NCI-H1048 (cell line): ENCODE results near the gene C1QTNF1.

ENCODE experiments used
- DNase-seq: peaks from one replicate; lab custom pipeline; 2025; lab: John Stamatoyannopoulos, UW

Gene C1QTNF1, protein sequence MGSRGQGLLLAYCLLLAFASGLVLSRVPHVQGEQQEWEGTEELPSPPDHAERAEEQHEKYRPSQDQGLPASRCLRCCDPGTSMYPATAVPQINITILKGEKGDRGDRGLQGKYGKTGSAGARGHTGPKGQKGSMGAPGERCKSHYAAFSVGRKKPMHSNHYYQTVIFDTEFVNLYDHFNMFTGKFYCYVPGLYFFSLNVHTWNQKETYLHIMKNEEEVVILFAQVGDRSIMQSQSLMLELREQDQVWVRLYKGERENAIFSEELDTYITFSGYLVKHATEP

GRCh38 chr17:79023886-79024771 is at the start of gene C1QTNF1:
Gene C1QTNF1 (plus strand): TSS chr17:79024169. CDS start chr17:79043969, 19,800 bp downstream.
- DNase-seq = no peak

- no peak for DNase-seq
Observed at GRCh38 chr17:78974635-78975591, 49.1 kb upstream of the C1QTNF1 start.

GRCh38 chr17:78976907-78977680 is 46.9 kb upstream of the C1QTNF1 start:
- DNase-seq = no peak

DNA sequence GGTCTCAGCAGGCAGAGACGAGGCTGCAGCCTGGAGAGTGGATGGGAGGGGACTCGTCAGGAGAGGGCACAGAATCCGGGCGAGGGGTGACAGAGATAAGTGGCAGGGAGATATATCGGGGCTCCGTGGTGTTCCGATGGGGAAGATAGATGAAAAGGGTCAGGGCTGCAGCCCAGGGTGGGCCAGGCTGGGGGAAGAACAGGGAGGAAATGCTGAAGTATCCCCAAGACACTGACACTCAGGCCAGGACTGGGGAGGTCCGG is 46.4 kb upstream of the C1QTNF1 start:
- DNase-seq = no peak

DNA sequence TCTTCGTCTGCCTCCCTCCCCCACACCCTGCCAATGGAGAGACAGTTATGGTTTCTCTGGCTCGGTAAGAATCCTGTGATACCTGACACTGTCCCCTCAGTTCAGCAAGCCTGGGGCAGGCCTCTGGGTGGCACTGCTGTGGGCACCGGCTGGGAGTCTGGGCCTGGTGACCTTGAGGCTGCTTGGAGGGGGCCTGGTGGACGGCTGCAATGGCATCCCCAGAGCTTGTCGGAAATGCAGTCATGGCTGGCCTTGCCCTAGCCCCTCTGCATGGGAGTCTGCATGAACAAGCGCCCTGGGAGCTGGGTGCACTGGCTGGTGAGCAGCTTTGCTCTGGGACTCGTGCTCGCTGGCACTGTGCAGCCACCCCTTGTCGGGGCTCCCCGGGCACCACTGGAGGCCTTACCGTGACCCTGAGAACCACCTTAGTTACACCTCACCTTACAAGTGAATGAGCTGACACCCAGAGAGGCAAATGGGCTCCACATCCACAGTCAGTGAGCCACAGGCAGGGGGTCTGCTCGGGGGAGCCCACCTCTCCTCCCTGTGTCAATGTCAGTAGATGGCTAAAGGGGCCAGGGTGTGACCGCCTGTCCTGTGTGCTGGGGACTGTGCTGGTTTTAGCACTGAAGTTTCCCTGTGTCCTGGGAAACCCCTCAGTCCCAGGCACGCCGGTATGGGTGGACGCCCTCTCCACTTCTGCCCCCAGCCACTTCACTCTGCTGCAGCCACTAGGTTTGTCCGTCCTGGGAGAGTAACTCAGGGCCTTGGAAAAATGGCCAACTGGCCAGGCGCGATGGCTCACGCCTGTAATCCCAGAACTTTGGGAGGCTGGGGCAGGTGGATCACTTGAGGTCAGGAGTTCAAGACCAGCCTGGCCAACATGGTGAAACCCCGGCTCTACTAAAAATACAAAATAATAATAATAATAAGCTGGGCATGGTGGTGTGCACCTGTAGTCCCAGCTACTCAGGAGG is 45.7 kb upstream of the C1QTNF1 start:
- DNase-seq = no peak

GRCh38 chr17:78979780-78980623 is 44.0 kb upstream of the C1QTNF1 start, which contains the start of gene LGALS3BP:
Gene LGALS3BP (minus strand): TSS chr17:78979923. CDS start chr17:78977191, 2,732 bp downstream.
- peak; percentile 40 for DNase-seq

GRCh38 chr17:78980624-78980972 is 43.4 kb upstream of the C1QTNF1 start:
- DNase-seq = no peak

- DNase-seq = no peak
Observed at GRCh38 chr17:78981010-78981888, 42.7 kb upstream of the C1QTNF1 start.

GRCh38 chr17:78985395-78985794 is 38.6 kb upstream of the C1QTNF1 start:
- no peak for DNase-seq

- no peak for DNase-seq
Observed at GRCh38 chr17:78986048-78986648, 37.8 kb upstream of the C1QTNF1 start.

DNA sequence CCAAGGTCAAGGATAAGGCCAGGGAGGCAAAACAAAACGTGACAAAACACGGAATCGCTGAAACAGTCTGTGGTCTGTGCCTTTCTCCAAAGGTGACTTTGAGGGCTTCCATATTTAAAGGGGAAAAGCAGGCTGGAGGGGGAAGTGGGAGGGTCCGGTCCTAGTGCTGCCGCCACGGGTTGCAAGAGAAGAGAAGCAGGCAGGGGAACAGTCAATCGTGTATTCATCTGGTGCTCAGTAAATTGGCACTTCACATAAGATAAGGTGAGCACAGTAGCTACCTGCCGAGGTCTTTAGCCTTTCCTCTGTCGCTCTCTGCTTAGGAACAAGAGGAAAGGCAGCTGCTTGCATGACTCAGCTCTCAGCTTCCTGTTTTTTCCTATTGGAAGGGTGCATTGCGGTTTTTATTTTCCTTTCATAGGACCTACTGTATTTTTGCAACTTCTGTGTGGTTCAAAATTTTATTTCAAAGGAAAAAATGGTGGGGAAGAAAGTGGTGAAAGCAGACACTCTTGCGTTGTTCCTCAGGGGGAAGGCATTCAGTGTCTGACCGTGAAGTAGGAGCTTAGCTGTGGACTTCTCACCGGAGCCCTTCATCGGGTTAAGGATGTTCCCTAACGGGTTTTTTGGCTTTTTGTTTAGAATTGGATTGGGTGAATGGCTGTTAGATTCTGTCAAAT is 37.2 kb upstream of the C1QTNF1 start:
- DNase-seq = no peak

DNA sequence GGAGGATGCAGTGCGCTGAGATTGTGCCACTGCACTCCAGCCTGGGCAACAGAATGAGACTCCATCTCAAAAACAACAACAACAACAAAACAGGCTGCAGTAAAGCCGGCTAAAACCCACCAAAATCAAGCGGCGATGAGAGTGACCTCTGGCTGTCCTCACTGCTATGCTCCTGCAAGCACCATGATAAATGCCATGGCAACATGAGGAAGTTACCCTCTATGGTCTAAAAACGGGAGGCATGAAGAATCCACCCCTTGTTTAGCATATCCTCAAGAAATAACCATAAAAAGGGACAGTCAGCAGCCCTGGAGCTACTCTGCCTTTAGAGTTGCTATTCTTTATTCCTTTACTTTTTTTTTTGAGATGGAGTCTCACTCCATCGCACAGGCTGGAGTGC is 35.8 kb upstream of the C1QTNF1 start:
- no peak for DNase-seq

DNA sequence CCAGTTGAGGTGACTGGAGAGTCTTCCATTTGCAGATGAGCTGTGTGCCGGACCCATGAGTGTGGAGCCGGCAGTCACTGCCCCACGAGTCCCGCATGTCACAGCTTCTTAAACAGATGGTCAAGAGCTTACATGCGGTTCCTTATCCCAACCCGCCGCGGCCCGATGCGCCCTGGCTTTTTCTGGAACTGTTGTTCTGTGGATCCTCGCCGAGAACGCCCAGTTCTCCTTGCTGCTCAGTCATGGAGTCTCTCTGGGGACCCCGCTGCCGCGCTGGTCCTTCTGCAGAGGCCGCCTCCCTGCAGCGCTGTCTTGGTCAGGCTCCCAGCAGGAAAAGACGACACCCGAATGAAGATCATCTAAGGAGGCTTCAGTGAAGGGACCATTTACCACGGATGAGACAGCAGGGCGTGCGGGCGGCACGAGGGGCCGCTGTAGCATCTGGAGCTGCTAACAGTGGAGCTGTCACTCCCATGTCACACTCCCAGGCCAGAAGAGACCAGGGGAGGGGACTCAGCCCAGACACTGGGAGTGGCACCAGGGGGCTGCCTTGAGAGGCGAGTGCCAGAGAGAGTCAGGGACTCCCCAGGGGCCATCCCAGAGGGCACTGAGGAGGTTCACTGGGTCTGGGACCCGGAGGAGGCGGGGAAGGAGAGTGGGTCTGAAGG is 33.5 kb upstream of the C1QTNF1 start:
- no peak for DNase-seq

DNA sequence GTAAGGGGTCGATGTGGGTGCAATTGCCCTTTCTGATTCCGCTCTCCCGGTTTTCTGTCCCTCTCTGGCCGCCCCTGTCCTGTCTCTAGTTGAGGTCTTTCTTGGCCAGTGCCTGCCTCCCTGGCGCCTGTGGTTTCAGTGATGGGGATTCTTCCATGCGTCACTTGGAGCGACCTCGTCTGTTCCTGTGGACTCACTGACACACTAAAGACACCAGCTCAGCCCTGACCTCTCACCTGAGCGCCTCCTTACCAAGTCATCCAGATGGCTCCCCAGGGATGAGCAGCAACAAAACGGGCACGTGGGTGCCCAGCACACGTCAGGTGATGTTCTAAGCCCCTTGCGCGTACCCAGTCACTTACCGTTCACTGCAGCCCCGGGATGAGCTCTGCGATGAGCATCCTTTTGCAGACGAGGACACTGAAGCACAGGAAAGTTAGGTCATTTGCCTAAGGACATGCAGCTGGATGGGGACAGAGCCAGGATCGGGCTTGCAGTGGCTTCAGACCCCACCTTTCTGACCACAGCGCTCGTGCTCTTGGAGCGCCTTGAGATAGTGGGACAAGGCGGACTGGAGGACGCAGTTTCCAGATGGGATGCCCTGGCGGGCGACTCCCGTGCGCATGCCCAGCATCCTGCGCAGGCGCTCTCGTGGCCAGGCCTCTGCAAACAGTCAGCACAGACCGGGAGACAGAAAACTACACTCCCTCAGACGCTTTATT is 32.8 kb upstream of the C1QTNF1 start:
- DNase-seq = no peak

DNA sequence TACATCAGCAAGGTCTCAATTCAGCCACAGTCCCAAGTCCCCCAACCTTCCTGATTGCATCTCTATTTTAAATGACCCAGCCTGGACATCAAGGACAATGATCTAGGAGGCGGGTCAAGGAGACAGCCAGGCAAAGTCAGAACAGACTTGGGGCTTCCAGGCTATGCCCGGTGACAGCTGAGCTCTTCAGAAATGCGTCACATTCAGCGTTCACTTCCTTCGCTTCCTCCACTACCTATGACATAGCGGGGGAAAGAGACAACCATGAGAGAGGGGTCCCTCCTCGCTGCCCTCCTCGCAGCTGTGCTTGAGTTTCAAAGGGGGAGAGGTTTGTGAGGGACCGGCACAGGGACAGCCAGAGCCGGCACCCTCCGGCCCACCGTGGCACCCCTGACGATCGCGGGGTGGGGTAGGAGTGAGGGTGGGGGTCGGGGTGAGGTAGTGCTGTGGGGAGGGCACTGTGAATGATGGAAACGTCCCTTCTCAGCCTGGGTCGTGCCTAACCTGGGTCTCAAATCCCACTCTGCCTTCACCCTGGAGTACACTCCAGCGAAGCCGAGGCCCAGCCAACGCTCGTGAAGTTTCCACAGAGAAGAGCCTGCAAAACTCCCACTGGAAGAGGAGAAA is 31.9 kb upstream of the C1QTNF1 start:
- DNase-seq = no peak
